ENCODE data around the gene NUP43. TPM values are rescaled to one million over a fixed set of nuclear protein-coding genes. Genes with fewer than 3 reads are reported as not detected.

NUP43 gene, protein sequence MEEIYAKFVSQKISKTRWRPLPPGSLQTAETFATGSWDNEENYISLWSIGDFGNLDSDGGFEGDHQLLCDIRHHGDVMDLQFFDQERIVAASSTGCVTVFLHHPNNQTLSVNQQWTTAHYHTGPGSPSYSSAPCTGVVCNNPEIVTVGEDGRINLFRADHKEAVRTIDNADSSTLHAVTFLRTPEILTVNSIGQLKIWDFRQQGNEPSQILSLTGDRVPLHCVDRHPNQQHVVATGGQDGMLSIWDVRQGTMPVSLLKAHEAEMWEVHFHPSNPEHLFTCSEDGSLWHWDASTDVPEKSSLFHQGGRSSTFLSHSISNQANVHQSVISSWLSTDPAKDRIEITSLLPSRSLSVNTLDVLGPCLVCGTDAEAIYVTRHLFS
- 12.4 and 20.5 TPM in 2 replicates for total RNA-seq

DNA sequence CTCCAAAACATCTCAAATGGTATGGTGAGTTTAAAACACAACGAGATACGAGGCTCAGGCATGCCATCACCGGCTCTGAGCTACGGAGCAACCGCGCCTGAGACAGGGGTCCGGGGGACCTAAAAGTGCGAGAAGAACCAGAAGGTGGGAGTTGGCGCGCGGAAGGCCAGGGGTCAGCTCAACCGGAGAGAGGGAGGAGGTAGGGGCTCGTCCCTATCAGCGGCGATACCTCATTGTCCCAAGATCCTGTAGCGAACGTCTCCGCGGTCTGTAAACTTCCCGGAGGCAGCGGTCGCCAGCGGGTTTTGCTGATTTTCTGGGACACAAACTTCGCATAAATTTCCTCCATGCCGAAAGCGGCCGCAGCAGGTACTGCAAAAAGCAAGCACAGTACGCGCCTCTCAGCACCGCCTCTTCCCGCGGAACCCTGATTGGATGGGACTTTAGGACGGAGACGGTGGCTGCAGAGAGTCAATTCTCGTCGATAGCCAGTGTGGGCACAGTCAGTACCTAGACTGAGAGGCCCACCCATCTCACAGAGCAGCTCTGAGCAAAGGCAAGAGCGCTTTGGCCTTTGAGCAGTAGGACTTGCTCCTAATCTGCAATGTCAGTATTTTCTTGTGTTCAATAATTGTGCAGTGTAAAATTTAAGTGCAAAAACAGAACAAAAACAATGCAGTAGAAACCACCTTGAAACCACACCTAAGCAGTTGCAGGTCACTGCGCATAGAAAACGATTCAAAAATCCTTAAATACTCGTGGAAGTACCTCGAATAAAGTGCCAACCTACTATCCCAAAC lies at the start of gene NUP43:
TSS of gene NUP43 (minus strand) at position 383 of the 800 bp plus-strand sequence. CDS start at position 349, 34 bp downstream.

DNA sequence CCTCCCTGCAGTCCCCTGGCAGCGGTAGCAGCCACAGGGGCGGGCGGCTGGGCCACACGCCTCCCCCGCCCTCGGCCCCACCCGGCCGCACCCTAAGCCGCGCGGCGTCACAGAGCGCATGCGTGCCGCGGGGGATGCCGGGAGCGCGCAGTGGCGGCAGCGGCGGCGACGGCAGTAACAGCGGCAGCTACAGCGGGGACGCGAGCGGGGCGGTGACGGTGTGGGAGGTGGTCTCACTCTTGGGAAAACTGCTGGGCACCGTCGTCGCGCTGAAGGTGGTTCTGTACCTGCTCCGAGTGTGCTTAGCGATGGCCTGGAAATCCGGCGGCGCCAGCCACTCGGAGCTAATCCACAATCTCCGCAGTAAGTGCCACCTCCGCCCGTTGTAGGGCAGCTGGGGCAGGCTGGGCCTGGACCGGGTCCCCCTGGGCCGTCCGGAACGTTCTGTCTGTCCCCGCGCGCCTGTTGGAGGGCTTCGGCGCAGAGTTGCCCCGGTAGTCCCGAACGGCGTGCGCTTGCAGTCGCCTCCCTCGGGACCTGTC lies 3.3 kb upstream of the NUP43 start, which contains the start of gene PCMT1:
TSS of gene PCMT1 (plus strand) at position 148 of the 542 bp plus-strand sequence. CDS start at position 309, 161 bp downstream.

DNA sequence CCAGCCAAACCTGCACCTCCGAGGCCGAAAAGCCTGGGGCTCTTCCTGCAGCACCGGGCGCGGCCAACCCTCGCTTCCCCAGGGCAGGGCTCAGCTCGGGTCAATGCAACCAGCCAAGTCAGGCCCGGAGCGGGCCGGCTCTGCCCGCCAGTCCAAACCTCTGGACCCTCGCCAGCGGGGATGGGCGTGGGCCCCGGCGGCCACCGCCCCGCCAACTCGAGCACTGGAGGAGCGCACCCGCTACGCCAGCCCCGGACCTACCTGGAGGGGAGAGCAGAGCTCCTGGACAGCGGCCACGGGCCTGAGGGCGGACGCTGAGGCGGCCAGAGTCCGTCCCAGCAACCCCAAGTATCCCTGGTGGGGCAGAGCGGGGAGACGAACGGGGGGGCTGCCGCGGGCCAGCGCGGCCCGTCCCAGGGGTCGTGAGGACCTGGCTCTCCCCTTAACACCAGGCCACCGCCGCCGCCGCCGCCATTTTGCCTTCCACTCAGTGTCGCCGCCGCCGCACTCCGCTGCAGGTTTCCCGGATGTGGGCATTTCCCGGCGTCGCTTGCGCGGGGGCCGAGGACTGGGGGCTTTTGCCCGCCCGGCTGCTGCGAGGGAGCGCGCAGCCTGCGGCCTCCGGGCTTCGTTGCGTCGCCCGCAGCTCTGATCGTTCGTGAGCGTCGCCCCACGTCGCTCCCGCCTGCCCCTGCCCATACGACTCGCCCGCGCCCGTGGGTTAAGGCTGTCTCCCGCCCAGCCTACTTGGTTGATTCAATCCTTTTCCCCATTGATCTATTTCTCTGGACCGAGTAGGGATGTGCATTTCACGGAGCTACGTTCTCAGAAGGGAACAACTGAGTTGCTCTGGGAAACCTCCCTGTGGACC lies 28.5 kb downstream of the NUP43 start, which contains the start of gene LATS1:
TSS of gene LATS1 (minus strand) at position 514 of the 871 bp plus-strand sequence. CDS start 15,975 bp downstream, outside the sequence.

Other genes starting within 250 kb of the NUP43 start
- gene PPIL4, start 200.5 kb downstream of the NUP43 start, total RNA-seq, result 11.0 and 16.4 TPM in 2 replicates
- gene GINM1, start 180.2 kb downstream of the NUP43 start, total RNA-seq, result 29.1 and 34.7 TPM in 2 replicates
- gene KATNA1, start 97.8 kb downstream of the NUP43 start, total RNA-seq, result 13.4 and 18.2 TPM in 2 replicates
- gene LATS1, start 28.4 kb downstream of the NUP43 start, total RNA-seq, result 7.4 and 14.6 TPM in 2 replicates
- 140 and 179 TPM in 2 replicates for gene PCMT1, start 3.2 kb upstream of the NUP43 start, total RNA-seq
- gene LRP11, start 117.8 kb upstream of the NUP43 start, total RNA-seq, result 87.3 and 103 TPM in 2 replicates
- gene RAET1E, start 151.6 kb upstream of the NUP43 start, total RNA-seq, result 13.7 and 16.3 TPM in 2 replicates
- gene RAET1G, start 176.6 kb upstream of the NUP43 start, total RNA-seq, result 30.8 and 34.7 TPM in 2 replicates
- gene ULBP2, start 195.5 kb upstream of the NUP43 start, total RNA-seq, result 13.0 and 14.1 TPM in 2 replicates
- gene ULBP1, start 217.4 kb upstream of the NUP43 start, total RNA-seq, result 0.05 and 0.28 TPM in 2 replicates